NB4 (cell line): ENCODE data around the gene C1QBP.

ENCODE experiments used
- CTCF ChIP-seq: IDR thresholded peaks from one replicate; pipeline ENCODE4 v1.5.1; 2012; ENCODE audit warnings: low read depth, low read length
- MAX ChIP-seq: IDR thresholded peaks from 2 replicates; pipeline ENCODE4 v1.6.1; 2011; ENCODE audit warnings: low read depth, low read length
- POLR2A ChIP-seq: IDR thresholded peaks from 2 replicates; pipeline ENCODE4 v1.6.1; 2011; ENCODE audit warnings: mild to moderate bottlenecking; ENCODE audit not compliant: insufficient read length; ENCODE audit errors: extremely low read depth

- TF ChIP-seq POLR2A = no peak
- no peak for TF ChIP-seq CTCF
- no peak for TF ChIP-seq MAX
These were observed 14.0 kb downstream of the C1QBP start for GRCh38 chr17:5424909-5425308.
